Stomach (tissue), 9 donors: ENCODE results near the gene PYROXD2. TPM values are rescaled to one million over a fixed set of nuclear protein-coding genes. Genes with fewer than 3 reads are reported as not detected.

Experiments
- DNase-seq, 2 donors: peaks; one replicate each; pipeline versions ENCODE4 v3.0.0 to v3.0.0-alpha.2; 2013 to 2019
- H3K27ac ChIP-seq, 5 donors: fragments of 200-600 bp in 4 of 5; sonication (generic) in 4 of 5; one replicate each; pipeline ENCODE4 v1.5.1; 2013 to 2019; ENCODE audit warnings: mild to moderate bottlenecking in 1 of 5, moderate library complexity in 1 of 5
- H3K27me3 ChIP-seq, 3 donors: fragments of 200-600 bp; sonication (generic); one replicate each; pipeline ENCODE4 v1.5.1; 2017 to 2019; ENCODE audit warnings: mixed run types in 1 of 3
- H3K36me3 ChIP-seq, 4 donors: fragments of 200-600 bp; sonication (generic); 1 replicate in 3 of 4; 2 replicates in 1 of 4; pipeline ENCODE4 v1.5.1; 2016 to 2019
- H3K4me1 ChIP-seq, 4 donors: fragments of 200-600 bp; sonication (generic); one replicate each; pipeline ENCODE4 v1.5.1; 2016 to 2019
- H3K4me3 ChIP-seq, 4 donors: fragments of 200-600 bp; sonication (generic) in 3 of 4; one replicate each; pipeline ENCODE4 v1.5.1; 2016 to 2019; ENCODE audit warnings: mild to moderate bottlenecking in 1 of 4
- H3K9me3 ChIP-seq, 4 donors: fragments of 200-600 bp; sonication (generic); one replicate each; pipeline ENCODE4 v1.5.1; 2016 to 2019
- CTCF ChIP-seq, 7 experiments: fragments of 450-650 bp in 4 of 7; fragments of 200-600 bp in 3 of 7; sonication (generic) in 3 of 7; IDR thresholded peaks; one replicate each; pipeline ENCODE4 v1.5.1; 2016 to 2019; ENCODE audit warnings: antibody characterized with exemption in 7 of 7, control low read depth in 2 of 7, mild to moderate bottlenecking in 1 of 7
- EP300 ChIP-seq: sonication (generic); formaldehyde crosslinking; IDR thresholded peaks from one replicate; pipeline ENCODE4 v1.6.1; 2017; ENCODE audit warnings: antibody characterized with exemption
- POLR2A ChIP-seq, 4 donors: fragments of 450-650 bp; IDR thresholded peaks; one replicate each; pipeline ENCODE4 v1.6.1; 2016; ENCODE audit warnings: antibody characterized with exemption in 4 of 4, control low read depth in 2 of 4, mild to moderate bottlenecking in 1 of 4, moderate library complexity in 1 of 4
- POLR2AphosphoS5 ChIP-seq, 3 donors: sonication (generic); formaldehyde crosslinking; IDR thresholded peaks; one replicate each; pipeline ENCODE4 v1.6.1; 2016; ENCODE audit warnings: antibody characterized with exemption in 3 of 3
- WGBS, 5 donors: extraction: QIAGEN DNeasy Blood & Tissue Kit in 3 of 5; methylation state at CpG; one replicate each; pipeline versions ENCODE4 v1.1.5 to v1.1.7; 2013 to 2018; 5-methylcytosine and 5-hydroxymethylcytosine counted together
- intact Hi-C: fragments of 100-400 bp; cut with DNase I; formaldehyde crosslinking; loops from one replicate; pipeline ENCODE4 v1.15.1; 2023; ENCODE audit warnings: low total_unique reads
- polyA plus RNA-seq, 3 donors: library from polyadenylated mRNA; stranded (reverse); fragments of 200-250 nt; gene quantifications; one replicate each; pipeline ENCODE4 v1.2.3, GENCODE V29; 2013
- total RNA-seq, 5 donors: library from RNA; depleted of rRNA; stranded (reverse); fragments of >200 nt; gene quantifications; one replicate each; pipeline versions ENCODE4 v1.1.0 to v1.2.3, GENCODE V29; 2014 to 2016
- donor health status: healthy with polysubstance abuse.
- donor health status: Bipolar disorder and iron deficiency.
- donor health status: healthy.

Gene PYROXD2
- total and polyA plus RNA-seq, 8 donors = 2.4 to 33.5 (median 8.3) TPM

- peaks cover 0 to 44% (median 35%) of the 10 kb centered on the region in 4 donors for H3K36me3 ChIP-seq
- H3K27ac ChIP-seq = no peak overlapping the region
- 82 to 88% (median 84%) methylated on average over 7 to 8 of the region's 8 CpGs for WGBS, 5 donors
- H3K4me3 ChIP-seq = no peak overlapping the region
- H3K4me1 ChIP-seq = peaks cover 0 to 5% (median 0%) of the 10 kb centered on the region in 4 donors
- no peak for TF ChIP-seq POLR2A (IDR thresholded peaks at IDR 0.05)
- TF ChIP-seq EP300 = no peak
- TF ChIP-seq CTCF (IDR thresholded peaks at IDR 0.05) = no peak
- TF ChIP-seq POLR2AphosphoS5 (IDR thresholded peaks at IDR 0.05) = no peak
- intact Hi-C loops = no loop called here
- H3K9me3 ChIP-seq = peaks cover 0 to 6% (median 5%) of the 10 kb centered on the region in 4 donors
- DNase-seq = no peak
- H3K27me3 ChIP-seq = no peaks in the 10 kb centered on the region
These were observed 34.3 kb downstream of the PYROXD2 start for GRCh38 chr10:98380493-98381339.

GRCh38 chr10:98378722-98379121 lies 36.3 kb downstream of the PYROXD2 start:
- TF ChIP-seq POLR2A (IDR thresholded peaks at IDR 0.05) (no peak), CTCF (IDR thresholded peaks at IDR 0.05) (no peak)
- intact Hi-C loops = no loop called here
- H3K27me3 ChIP-seq = no peaks in the 10 kb centered on the region

GRCh38 chr10:98377536-98377935 lies 37.4 kb downstream of the PYROXD2 start:
- Histone ChIP-seq H3K27ac (no peak overlapping the region), H3K9me3 (peaks cover 0 to 6% (median 5%) of the 10 kb centered on the region in 4 donors), H3K4me3 (no peak overlapping the region), H3K4me1 (peaks cover 0 to 11% (median 0%) of the 10 kb centered on the region in 4 donors), H3K27me3 (no peaks in the 10 kb centered on the region), H3K36me3 (peaks cover 0 to 12% (median 3%) of the 10 kb centered on the region in 4 donors)
- TF ChIP-seq POLR2A (IDR thresholded peaks at IDR 0.05) (no peak), CTCF (IDR thresholded peaks at IDR 0.05) (no peak), EP300 (no peak), POLR2AphosphoS5 (IDR thresholded peaks at IDR 0.05) (no peak)
- intact Hi-C loops = no loop called here
- no peak for DNase-seq
- 91 to 97% (median 96%) methylated on average over 3 of the region's 3 CpGs for WGBS, 5 donors

More at GRCh38 chr10:98378722-98379121, 36.3 kb downstream of the PYROXD2 start:
- 94 to 98% (median 96%) methylated on average over 4 of the region's 4 CpGs for WGBS, 5 donors
- Histone ChIP-seq H3K4me3 (no peak overlapping the region), H3K27ac (no peak overlapping the region), H3K36me3 (peaks cover 0 to 24% (median 15%) of the 10 kb centered on the region in 4 donors), H3K9me3 (peaks cover 0 to 6% (median 5%) of the 10 kb centered on the region in 4 donors), H3K4me1 (peaks cover 0 to 15% (median 0%) of the 10 kb centered on the region in 4 donors)
- no peak for DNase-seq

- intact Hi-C loops = no loop called here
These were observed 38.0 kb downstream of the PYROXD2 start for GRCh38 chr10:98377001-98377400.

More at GRCh38 chr10:98377001-98377400, 38.0 kb downstream of the PYROXD2 start:
- H3K4me3 ChIP-seq = no peak overlapping the region
- TF ChIP-seq CTCF (IDR thresholded peaks at IDR 0.05) (no peak), POLR2AphosphoS5 (IDR thresholded peaks at IDR 0.05) (no peak), EP300 (no peak), POLR2A (IDR thresholded peaks at IDR 0.05) (no peak)
- no peaks in the 10 kb centered on the region for H3K27me3 ChIP-seq
- H3K4me1 ChIP-seq = peaks cover 0 to 11% (median 0%) of the 10 kb centered on the region in 4 donors
- 81 to 93% (median 88%) methylated on average over 2 of the region's 2 CpGs for WGBS, 5 donors
- H3K36me3 ChIP-seq = peaks cover 0 to 10% (median under 1%) of the 10 kb centered on the region in 4 donors
- peaks cover 0 to 6% (median 5%) of the 10 kb centered on the region in 4 donors for H3K9me3 ChIP-seq
- no peak overlapping the region for H3K27ac ChIP-seq
- DNase-seq = no peak
